Ovary (tissue), 3 donors: Measurements from ENCODE around the gene ALDH3B1.

Experiments
- CTCF ChIP-seq, 3 donors: fragments of 450-650 bp in 2 of 3; fragments of 200-600 bp in 1 of 3; IDR thresholded peaks; one replicate each; pipeline versions ENCODE4 v1.5.1 to v1.8.0; 2016 to 2022; ENCODE audit warnings: antibody characterized with exemption in 3 of 3, mild to moderate bottlenecking in 1 of 3
- EP300 ChIP-seq: sonication (generic); formaldehyde crosslinking; IDR thresholded peaks from one replicate; pipeline ENCODE4 v1.6.1; 2017; ENCODE audit warnings: antibody characterized with exemption
- POLR2A ChIP-seq: fragments of 450-650 bp; IDR thresholded peaks from one replicate; pipeline ENCODE4 v1.6.1; 2017; ENCODE audit warnings: antibody characterized with exemption, mild to moderate bottlenecking, moderate library complexity
- donor health status: DM: no; HTN: no; CAD: no.

GRCh38 chr11:68012044-68012842 lies 2.1 kb downstream of the ALDH3B1 start:
- no peak for TF ChIP-seq CTCF (IDR thresholded peaks at IDR 0.05)
- no peak for TF ChIP-seq POLR2A
- TF ChIP-seq EP300 = no peak
